Measurements from ENCODE around the gene CSF3.

CSF3 gene, protein sequence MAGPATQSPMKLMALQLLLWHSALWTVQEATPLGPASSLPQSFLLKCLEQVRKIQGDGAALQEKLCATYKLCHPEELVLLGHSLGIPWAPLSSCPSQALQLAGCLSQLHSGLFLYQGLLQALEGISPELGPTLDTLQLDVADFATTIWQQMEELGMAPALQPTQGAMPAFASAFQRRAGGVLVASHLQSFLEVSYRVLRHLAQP

DNA sequence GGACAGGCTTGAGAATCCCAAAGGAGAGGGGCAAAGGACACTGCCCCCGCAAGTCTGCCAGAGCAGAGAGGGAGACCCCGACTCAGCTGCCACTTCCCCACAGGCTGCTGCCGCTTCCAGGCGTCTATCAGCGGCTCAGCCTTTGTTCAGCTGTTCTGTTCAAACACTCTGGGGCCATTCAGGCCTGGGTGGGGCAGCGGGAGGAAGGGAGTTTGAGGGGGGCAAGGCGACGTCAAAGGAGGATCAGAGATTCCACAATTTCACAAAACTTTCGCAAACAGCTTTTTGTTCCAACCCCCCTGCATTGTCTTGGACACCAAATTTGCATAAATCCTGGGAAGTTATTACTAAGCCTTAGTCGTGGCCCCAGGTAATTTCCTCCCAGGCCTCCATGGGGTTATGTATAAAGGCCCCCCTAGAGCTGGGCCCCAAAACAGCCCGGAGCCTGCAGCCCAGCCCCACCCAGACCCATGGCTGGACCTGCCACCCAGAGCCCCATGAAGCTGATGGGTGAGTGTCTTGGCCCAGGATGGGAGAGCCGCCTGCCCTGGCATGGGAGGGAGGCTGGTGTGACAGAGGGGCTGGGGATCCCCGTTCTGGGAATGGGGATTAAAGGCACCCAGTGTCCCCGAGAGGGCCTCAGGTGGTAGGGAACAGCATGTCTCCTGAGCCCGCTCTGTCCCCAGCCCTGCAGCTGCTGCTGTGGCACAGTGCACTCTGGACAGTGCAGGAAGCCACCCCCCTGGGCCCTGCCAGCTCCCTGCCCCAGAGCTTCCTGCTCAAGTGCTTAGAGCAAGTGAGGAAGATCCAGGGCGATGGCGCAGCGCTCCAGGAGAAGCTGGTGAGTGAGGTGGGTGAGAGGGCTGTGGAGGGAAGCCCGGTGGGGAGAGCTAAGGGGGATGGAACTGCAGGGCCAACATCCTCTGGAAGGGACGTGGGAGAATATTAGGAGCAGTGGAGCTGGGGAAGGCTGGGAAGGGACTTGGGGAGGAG is at the start of gene CSF3:
Gene CSF3 (plus strand): TSS at position 436 of the 993 bp plus-strand sequence. CDS start 35 bp downstream, at position 471.
- no peak for DNase-seq

DNA sequence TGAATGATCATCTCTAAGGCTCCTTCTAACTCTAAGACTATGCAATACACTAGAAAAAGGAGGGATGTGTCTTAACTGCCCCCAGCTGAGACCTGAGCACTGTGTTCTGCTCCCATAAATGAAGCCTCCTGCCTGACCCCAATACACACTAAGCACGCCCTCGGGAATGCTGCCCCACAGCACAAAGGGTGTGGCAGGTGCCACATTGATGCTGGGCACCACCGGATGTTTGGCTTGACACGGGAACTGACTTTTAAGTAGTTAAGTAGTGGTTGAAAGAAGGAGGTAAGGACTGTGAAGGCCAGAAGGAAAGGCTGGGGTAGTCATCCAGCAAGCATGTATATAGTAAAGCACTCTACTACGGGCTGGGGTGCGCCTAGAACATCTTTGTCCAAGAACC is 48.5 kb upstream of the CSF3 start:
- DNase-seq: no peak

DNA sequence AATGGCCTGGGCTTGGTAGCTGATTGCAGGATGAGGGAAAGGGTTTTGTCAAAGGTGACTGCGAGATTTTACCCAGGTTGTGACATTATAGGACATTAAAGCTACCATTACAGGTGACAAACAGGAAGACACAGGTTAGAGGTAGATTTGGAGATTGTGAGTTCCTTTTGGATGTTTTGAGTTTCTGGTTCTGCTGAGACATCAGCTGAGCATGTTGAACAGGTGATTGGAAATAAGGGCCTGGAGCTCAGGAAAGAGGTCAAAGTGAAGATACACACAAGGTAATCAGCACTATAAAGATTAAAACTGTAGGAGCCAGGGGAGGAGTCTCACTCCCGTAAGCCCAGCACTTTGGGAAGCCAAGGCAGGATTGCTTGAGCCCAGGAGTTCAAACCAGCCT is 46.5 kb upstream of the CSF3 start:
- no peak for DNase-seq

DNA sequence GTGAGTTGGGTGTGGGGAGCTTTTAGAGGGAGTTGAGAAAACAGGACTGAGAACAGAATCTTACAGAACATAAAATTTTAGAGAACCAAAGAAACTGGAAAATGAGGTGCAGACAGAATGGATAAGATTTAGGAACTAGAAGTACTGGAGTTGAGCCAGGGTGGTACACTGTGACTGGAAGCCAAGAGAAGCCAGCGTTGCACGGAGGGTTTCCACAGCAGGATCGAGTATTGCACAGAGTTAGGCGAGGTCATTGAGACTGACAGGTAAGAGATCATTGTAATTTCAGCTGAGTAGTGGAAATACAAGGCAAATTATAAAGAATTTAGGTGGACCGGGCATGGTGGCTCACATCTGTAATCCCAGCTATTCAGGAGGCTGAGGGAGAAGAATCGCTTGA is 45.9 kb upstream of the CSF3 start:
- DNase-seq: no peak

DNA sequence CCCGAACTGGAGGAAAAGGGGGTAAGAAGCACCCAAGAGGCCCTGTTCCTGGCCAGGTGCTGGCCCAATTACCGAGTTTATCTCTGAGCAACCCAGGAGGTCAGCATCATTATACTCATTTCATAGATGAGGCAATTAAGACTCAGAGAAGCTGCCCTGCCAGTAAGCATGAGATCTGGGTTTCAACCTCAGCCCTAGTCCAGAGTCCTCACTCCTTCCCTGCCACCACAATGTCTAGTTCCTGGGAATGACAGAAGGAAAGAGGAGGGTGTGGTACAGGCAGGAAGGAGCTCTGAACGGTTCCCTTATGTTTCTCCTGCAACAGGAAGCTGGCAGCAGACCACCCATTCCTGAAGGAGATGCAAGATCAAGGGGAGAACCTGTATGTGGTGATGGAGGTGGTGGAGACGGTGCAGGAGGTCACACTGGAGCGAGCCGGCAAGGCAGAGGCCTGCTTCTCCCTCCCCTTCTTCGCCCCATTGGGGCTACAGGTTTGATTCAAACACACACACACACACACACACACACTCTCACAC is 45.0 kb upstream of the CSF3 start:
- DNase-seq: no peak

DNA sequence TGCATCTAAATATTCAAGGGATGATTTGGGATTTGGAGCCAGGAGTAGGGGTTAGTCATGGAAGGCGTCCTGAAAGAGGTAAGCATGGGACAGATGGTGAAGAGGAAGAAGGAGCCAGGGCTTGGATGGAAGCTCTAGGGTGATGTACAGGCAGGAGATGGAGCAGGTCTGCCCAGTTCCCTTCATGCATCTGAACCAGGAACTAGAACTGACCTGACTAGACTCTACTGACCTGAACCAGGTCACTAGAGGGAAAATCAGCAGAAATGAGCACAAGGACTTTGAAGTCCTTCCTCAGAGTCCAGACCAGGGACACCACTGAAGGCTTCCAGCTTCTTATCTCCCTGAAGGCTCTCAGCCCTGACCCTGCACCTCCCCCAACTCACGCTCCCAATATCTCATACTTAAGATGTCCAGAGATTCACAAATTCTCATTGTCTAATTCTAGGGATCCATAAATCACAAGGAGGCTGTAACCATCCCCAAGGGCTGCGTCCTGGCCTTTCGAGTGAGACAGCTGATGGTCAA is 44.1 kb upstream of the CSF3 start:
- no peak for DNase-seq

DNA sequence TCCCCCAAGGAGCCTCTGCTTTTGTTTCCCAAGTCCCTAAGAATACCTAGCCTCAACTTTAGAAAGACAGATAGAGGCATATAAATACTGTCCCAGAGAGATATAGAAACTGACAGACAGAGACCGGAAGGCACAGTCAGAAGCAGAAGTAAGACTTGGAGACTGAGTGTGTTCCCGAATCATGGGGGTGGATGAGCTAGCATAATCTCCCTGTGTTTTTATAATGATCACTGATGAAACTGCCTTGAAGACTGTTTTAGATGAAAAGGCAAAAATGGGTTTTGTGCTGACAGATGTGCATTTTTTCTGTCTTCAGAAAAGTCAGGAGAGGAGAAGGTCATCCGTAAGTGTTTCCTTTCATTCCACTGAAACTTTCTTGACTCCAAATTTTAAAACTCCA is 43.0 kb upstream of the CSF3 start:
- DNase-seq: no peak

DNA sequence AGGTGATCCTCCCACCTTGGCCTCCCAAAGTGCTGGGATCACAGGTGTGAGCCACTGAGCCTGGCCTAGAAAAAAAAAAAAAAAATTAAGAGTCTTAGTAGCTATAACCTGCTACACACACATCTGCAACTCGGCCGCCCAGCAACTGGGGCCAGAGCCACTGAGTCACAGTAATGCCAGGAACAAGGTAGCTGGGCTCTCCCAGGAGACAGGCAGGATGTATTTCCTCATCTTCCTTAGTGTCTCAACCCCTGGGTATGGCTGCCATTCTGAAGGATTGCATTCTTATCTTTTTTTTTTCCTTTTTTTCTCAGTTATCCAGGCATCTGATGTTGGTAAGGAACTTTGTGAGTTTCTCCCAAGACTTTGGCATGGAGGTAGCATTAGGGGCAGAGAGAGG is 41.7 kb upstream of the CSF3 start:
- DNase-seq: no peak

DNA sequence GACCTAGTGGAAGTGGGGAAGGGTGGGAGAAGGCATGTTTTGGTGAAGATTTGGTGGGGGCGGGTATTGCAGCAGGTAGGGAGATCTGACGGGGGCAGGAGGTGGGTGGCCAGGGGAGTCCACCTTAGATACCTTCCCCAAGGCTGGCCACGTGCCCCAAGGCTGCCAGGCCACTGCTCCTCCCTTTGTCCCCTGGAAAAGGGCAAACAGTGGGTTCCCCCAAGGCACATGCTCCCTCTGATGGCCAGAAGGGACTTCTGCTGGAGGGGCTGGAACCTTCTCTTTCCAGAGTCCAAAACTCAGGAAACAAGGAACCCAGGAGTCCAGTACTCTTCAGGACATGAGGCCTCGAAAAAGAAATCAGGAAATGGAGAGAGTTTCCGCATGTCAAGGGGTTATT is 40.8 kb upstream of the CSF3 start:
- no peak for DNase-seq

DNA sequence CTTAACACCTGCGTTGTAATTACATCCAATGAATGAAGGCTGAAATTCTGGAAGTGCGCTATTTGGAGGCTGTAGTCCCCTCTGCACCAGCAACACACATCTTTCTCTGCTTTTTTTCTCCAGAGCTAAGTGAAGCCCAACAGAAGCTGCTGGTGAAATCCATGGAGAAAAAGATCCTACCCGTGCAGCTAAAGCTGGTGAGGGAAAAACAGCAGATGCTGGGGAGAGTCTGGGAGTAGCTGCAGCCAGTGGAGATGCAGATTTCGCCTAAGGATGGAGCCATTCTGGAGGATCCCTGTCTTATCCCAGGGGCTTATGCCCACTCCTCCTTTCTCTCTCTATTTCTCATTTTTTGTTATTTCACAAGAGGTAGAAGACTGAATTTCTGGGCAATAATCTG is 39.4 kb upstream of the CSF3 start:
- no peak for DNase-seq

DNA sequence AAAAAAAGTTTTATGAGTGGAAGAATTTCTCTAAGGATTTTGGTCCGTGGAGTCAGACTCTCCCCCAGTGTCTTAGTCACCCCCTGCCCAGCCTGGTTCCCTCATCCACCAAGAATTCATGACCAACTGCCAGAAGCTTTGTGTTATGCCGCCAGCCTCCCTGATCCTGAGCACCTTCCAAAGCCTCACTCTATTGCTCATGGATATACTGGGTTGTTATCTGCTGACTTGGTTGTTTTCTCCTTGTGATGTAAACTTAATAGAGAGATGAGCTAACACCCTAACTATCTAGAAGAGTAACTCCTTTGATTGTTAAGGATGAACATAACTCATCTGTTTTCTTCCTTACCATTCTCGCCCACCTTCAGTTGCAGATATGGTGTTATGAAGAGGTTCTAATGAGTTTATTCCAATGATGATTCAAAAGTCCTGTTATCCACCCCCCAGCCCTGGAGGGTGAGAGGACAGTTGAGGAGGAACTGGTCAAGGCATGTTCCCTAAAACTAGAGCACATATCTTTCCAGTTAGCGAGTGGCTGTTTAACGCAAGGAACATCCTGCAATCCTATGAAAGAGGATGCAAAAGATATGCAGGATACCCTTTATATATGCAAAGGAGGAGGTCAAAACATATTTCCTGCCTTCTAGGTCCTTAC is 36.1 kb upstream of the CSF3 start:
- DNase-seq: no peak

DNA sequence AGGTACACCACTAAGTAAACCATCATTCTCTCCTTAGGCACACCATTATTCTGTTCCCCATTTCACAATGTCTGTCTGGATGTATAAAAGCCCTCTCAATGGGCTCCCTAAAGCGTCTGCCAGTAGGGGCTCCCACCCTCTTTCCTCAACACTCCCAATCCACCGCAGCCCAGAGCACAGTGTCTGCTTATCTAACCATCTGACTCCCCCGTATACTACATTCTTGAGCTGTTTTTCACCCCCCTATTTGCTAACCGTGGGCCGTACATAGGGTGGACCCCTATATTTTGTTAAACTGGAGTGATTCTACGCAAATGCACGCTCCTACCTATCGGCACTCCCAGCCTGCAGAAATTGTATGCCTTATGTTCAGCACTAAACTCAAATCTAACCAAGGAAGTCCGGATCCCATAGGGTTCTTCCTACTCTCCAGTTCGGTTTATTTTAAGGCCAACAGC is 35.3 kb upstream of the CSF3 start:
- DNase-seq: no peak

DNA sequence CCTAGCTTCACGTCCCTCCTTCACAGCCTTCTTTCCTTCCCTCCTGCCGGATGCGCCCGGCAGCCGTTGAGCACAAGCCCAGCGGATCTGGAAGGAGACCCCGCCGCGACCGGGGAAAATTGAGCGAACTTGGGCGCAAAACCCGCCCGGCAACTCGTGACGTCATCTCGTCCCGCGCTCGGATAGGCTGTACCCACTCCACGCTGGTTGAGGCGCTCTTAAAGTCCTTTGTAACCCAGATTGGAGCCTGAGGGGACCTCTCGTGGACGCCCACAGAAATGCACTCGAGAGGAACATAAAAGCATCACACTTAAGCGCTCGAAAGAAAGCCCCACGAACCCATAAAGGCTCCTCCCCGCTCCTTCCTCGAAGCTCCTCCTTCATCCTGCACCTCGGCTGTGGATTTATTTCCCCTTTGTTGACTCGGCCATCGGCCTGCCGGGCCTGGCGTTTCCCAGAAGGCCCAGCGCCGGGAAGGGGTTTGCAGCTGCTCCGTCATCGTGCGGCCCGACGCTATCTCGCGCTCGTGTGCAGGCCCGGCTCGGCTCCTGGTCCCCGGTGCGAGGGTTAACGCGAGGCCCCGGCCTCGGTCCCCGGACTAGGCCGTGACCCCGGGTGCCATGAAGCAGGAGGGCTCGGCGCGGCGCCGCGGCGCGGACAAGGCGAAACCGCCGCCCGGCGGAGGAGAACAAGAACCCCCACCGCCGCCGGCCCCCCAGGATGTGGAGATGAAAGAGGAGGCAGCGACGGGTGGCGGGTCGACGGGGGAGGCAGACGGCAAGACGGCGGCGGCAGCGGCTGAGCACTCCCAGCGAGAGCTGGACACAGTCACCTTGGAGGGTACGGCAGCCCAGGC is 34.7 kb upstream of the CSF3 start, which contains the start of gene PSMD3:
Gene PSMD3 (plus strand): TSS at position 457 of the 856 bp plus-strand sequence. CDS start 164 bp downstream, at position 621.
- peak; percentile 96 for DNase-seq

DNA sequence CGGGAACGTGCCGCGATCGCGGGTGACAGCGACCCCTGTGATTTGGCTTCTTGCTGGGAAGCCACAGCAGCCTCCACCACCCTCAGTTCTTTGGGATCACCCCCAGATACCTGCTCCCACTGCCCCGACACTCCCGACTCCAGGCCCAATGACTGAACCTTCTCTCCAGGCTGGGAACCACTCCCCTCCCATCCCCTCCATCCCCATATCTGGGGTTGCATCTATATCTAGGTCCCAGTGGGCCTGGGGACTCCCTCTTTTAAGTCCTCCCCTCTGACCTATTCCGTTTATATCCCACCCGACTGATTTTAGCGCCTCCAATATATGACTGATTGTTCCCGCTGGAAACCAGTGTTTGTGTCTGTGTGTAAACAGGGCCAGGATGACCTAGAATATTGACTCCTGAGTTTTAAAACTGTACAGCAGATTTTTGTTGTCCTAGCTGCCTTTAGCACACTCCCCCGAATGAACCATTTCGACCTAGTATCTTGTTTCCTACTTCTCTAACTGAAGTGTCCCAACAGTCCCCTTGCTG is 34.0 kb upstream of the CSF3 start:
- DNase-seq: no peak

DNA sequence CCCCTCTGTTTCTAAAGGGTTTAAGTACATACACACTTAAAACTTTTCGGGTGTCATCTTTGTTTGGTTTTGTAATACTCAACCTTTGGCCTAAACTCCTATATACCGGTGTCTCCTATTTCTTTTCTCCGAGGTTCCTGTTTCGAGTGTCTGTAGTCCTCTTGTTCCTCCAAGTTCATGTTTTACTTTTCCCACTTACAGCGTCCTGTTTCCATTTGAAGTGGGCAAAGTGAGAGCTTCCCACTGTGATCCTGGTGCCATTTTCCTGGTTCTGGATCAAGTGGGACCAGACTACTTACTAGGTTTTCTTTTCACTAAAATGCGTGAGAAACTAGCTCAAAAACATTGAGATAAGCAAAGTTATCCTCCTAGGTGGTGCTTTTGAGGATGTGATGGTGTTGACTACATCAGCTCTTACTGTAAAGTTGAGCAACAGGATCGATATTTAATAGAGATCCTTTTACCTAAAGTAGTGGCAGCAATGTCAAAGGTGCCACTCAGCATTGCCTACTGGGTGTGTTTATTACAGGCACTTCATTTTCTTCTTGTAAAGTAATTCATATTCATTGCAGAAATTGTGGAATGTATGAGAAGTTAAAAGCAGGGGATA is 33.4 kb upstream of the CSF3 start:
- DNase-seq: no peak

DNA sequence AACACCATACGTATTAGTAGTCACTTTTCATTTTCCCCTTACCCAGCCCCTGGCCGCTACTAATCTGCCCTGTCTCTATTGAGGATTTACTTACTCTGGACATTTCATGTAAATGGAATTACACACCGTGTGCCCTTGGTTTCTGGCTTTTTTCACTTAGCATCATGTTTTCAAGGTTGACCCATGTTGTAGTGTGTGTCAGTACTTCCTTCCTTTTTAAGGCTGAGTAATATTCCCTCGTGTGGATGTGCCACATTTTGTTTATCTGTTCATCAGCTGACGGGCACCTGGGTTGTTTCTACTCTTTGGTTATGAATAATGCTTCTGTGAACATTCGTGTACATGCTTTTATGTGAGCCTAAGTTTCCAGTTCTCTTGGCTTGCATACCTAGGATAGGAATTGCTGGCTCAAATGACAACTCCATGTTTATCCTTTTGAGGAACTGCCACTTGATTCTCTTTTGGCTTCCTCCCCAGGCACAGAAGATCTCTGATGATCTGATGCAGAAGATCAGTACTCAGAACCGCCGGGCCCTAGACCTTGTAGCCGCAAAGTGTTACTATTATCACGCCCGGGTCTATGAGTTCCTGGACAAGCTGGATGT is 26.9 kb upstream of the CSF3 start:
- no peak for DNase-seq

DNA sequence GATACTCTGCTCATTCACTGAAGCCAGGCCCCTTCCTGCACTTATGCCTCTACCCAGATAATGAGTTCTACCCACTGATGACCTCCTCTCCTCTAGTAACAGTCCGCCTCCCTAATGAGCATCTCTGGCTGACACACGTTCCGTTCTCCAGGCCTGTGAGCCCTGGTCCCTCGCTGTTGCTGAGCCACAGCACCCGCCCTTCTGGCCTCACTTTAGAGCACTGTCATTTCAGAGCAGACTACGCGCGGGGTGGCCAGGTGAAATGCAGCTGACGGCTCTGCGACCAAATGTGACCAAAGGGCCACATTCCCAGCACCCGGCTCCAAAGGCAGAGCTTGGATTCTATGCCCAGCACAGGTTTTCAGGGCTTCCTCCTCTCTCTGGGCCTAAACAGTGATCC is 20.8 kb upstream of the CSF3 start:
- DNase-seq: no peak

DNA sequence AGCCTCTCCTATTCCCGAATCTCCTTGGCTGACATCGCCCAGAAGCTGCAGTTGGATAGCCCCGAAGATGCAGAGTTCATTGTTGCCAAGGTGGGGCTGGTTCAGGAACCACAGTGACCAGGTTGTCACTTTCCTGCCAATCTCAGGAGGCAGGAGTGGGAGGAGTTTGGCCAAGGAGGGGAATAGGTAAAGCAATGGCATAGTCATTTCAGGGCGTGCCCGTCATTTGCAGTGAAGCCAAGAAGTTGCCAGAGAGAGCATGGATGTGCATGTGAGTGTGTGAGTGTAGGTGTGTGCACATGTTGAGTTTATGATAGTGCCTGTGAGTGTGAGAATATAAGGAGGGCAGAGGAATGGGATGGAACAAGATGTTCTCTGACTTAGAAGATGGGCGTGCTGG is 19.8 kb upstream of the CSF3 start:
- no peak for DNase-seq

DNA sequence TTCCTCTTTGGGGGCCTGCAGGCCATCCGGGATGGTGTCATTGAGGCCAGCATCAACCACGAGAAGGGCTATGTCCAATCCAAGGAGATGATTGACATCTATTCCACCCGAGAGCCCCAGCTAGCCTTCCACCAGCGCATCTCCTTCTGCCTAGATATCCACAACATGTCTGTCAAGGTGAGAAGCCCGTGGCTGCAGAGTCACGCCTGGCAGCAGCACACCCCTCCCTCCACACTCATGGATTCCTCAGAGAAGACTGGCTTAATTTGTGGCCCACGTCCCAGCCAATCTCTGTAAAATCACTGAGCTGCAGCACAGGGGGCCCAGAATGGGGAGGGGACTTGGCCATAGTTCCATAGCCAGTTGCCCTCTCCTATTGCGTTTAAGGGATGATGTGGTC is 19.1 kb upstream of the CSF3 start:
- DNase-seq: no peak

DNA sequence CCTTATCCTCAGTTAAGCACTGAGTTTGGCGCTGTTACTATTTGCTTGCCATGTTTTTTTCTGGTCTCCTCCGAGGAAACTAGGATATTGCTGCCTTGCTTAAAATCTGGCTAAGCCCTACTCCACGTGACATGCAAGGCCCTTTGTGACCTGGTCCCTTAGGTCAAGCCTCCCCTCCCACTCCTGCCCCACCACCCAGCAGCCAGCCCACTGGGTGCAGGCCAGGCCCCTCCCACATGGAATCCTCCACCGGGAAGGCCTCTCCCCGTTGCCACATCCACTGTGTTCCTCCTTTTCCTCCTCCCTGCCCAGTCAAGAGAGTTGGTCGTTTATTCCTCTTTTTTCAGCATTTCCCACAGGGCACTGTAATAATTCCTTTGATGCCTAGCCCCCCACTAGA is 18.4 kb upstream of the CSF3 start:
- DNase-seq: no peak

DNA sequence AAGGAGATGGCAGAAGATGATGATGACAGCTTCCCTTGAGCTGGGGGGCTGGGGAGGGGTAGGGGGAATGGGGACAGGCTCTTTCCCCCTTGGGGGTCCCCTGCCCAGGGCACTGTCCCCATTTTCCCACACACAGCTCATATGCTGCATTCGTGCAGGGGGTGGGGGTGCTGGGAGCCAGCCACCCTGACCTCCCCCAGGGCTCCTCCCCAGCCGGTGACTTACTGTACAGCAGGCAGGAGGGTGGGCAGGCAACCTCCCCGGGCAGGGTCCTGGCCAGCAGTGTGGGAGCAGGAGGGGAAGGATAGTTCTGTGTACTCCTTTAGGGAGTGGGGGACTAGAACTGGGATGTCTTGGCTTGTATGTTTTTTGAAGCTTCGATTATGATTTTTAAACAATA is 17.7 kb upstream of the CSF3 start:
- DNase-seq: no peak

Measured in activated T-cell treated with anti-CD3 and anti-CD28 coated beads for 4 hours (primary cell).